HG02970 (cell line): ENCODE results near the gene MSANTD1.

ENCODE experiments used
- ATAC-seq: cut with Tn5 transposase; IDR thresholded peaks from one replicate; pipeline ENCODE4 v1.9.1; 2021; ENCODE audit warnings: mild to moderate bottlenecking, moderate library complexity, moderate number of reproducible peaks; ENCODE audit not compliant: unreplicated experiment, low FRiP score

Gene MSANTD1

GRCh38 chr4:3261411-3262207 is 12.7 kb downstream of the MSANTD1 start:
- ATAC-seq = no peak

GRCh38 chr4:3262208-3263052 is 13.5 kb downstream of the MSANTD1 start:
- ATAC-seq = no peak

DNA sequence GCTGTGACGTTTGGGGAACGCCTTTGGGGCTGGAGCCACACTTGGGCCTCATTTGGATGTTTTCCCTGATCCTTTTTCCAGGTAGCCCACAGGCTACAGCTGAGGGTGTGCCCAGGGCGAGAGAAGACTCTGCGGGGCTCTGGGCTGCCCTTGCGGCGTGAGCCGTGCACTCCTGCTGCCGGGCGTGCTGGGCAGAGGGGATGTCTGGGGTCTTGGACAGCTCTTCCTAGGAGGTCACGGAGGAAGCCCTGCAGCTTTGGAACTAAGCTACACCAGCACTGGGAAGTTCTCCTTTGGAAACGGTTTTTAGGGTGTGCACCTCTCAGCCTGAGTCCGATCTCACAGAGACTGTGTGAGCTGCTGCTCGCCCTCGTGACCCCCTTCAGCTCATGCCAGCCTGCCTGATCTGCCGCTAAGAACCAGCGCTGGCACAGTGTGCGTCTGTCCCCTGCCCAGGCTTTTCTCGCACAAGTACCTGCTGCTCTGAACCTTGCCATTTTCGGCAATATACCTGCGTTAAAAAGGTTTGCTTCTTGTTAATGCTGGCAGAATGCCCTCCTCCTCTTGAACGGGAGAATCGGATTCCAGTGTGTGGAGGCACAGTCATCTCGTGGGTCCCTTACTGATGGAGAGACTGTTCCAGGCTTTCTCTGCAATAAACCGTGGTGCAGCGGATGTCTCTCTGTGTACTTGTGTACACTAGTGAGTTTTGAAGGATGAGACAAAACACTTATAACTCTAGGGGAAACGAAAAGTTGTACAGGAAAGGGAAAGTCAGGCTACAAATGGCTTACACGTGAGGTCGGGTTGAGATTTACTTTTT is 14.3 kb downstream of the MSANTD1 start:
- no peak for ATAC-seq

- no peak for ATAC-seq
Measured at GRCh38 chr4:3263876-3264193, 14.9 kb downstream of the MSANTD1 start.

DNA sequence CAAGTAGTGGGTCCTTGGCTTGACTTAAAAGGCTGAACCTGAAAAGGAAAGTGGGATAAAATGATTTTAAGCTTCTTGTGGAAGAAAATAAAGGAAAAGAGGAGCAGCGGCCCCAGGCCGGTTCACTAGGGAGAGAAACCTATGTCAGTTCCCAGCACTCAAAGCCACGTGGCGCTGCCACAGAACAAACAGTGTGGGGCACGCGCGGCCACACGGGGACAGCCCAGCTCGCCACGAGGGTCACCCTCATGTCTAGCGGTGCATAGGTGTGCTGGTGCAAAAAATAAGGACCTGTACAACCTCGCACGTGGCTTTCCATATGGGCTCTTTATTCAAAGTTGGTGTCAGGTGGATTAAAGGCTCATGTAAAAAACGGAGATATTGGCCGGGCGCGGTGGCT is 17.1 kb downstream of the MSANTD1 start:
- no peak for ATAC-seq

DNA sequence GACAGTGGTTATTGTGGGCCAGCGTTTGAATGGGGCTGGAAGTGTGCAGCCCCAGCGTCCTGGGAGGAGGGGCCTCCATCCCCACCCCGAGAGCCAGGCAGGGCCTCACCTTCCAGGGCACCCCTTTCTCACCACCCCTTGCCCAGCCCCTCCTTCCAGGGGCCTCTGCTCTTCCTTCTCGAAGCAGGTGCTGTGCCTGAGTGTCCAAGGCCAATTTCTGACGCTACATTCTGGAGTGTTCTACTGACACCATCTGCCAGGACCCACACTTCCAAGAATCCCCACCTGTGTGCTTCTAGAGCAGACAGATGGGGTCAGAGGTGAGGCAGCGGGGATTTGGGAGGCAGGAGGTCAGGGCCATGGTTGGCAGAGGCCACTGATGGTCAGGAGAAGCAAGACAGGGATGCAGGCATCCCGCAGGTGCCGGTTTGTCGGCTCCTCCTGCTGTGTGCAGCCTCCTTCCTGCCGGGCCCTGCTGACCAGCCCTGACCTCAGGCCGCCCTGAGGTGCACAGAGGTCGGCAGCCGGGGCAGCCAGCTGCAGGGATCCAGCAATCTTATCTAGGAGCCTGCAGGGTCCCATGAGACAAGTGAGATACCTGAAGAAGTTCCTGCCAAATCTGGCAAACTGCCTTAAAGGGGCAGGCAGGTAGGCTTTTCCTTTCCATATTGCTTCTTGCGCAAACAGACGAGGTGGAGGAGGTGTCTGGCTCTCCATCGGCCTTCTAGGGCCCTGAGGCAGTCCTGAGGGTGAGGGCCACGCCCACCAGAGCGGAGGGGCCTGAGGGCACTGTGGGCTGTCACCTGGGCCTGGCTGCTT is 18.8 kb downstream of the MSANTD1 start:
- no peak for ATAC-seq

DNA sequence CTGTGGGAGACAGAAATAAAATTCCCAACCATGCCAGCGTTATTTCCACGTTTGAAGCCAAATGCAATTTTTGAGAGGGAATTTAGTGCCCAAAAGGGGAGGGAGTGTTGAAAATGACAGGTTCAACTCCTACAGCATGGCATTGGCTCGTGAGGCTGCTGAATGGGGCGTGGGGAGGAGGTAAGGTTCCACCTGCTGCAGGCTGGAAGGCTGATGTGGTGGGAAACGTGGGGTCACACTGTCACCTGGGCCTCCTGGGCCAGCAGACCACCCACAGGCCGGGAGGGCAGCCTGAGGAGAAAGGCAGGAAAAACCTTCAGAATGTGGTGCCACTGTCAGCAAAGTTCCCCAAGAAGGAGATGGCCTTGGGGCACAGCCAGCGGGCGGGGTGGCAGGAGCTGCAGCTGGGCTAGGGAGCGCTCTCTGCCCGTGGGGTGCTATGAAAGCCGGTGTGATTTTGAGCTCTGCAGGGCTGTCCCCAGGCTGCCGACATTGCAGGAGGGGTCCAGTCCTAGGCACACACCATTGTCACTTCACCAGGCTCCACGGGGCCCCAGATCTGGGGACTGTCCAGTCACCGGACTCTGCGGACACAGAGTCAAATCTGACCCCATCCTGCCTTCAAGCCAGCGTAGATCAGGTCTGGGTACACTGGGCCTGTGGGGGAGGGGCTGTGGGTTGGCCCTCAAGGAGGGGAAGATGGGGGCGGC is 19.6 kb downstream of the MSANTD1 start:
- ATAC-seq = no peak

- no peak for ATAC-seq
Measured at GRCh38 chr4:3269105-3269927, 20.4 kb downstream of the MSANTD1 start.

DNA sequence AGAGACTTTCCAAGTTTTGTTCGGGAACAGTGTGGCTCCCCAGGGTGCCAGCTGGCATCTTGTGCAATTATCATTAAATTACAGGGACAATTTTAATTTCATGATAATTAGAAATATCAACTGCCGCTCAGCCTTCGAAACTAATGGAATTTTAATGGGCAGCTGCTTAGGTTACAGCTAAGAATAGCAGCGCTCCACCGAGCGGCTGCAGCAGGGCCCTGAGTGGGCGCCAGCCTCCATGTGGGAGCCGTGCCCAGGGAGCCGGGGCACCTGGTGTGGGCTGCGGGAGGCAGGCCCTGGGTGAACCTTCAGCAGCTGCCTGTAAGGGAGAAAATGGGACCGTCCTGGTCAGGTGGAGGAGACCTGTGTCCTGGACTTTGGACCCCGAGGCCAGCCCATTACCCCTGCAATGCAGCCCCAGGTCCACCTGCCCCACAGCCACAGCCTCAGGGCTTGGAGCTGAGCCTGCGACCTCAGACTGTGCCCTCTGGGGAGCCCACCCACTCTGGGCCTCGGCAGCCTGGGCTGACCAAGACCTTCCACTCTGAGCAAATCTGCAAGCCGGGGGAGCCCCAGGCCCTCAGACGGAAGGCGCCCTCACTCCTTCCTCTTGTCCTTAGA is 21.1 kb downstream of the MSANTD1 start:
- no peak for ATAC-seq

DNA sequence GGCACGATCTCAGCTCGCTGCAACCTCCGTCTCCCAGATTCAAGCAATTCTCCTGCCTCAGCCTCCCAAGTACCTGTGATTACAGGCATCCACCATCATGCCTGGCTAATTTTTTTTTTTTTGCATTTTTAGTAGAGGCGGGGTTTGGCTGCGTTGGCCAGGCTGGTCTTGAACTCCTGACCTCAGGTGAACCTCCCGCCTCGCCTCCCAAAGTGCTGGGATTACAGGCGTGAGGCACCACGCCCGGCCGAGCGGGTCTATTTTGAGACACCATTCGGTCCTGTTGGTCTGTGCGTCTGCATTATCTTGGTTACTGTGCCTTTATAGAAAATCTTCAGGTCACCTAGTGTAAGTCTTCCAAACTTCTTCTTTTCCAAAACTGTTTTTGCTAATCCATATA is 22.2 kb downstream of the MSANTD1 start:
- ATAC-seq = no peak

DNA sequence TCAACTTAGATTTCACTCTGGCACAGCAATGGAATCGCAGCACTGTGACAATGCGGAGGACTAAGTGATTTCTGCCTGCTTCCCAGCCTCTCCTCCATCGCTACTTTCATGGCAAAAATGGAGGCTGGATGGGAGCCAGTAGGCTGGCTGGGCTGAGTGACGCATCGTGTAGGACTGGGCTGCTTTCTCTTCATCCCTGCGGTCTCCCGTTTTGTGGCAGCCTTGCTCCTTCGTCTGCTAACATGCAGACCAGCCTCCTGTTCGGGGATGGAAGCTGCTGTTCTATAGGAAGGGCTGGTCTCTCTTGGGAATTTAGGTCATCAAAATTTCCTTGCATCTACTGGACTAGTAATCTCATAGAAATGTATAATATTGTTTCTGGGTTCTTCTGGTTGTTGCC is 28.0 kb downstream of the MSANTD1 start:
- no peak for ATAC-seq

DNA sequence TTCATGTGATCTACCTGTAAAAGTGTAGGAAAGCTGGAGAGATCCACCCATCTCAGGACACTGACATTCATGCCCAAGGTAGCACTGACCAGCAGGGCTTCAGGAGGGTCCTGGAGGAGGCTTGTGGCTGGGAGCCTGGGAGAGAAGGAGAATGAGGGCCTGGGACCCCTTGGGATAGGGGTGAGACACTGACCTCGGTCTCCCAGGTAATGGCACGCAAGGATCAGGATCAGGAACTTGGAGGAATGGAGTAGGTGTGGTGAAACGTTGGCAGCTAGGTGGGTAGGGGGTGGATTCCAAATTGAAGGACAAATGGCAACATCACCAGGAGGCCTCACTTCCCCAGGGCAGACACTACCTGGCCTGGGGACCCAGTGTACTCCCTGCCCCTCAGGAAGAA is 31.5 kb downstream of the MSANTD1 start:
- no peak for ATAC-seq

DNA sequence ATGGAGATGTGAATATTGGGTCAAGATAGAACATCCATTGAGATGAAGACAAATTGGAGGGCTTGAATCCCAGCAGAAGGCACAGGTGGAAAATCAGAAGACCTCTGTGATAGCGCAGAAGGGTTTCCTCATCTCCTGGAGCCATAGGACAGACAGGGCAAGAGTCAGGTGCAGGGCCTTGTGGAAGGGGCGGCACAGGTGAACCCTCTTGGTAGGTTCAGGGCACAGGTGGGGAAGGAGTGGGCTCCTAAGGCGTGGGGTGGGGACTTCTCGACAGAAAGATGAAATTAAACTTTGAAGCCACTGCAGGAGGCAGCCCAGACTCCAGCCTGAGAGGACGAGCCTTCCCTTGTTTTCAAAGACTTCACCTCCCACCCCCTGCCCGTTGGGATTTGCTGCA is 34.5 kb downstream of the MSANTD1 start:
- ATAC-seq = no peak

- no peak for ATAC-seq
Measured at GRCh38 chr4:3283916-3284315, 35.0 kb downstream of the MSANTD1 start.

DNA sequence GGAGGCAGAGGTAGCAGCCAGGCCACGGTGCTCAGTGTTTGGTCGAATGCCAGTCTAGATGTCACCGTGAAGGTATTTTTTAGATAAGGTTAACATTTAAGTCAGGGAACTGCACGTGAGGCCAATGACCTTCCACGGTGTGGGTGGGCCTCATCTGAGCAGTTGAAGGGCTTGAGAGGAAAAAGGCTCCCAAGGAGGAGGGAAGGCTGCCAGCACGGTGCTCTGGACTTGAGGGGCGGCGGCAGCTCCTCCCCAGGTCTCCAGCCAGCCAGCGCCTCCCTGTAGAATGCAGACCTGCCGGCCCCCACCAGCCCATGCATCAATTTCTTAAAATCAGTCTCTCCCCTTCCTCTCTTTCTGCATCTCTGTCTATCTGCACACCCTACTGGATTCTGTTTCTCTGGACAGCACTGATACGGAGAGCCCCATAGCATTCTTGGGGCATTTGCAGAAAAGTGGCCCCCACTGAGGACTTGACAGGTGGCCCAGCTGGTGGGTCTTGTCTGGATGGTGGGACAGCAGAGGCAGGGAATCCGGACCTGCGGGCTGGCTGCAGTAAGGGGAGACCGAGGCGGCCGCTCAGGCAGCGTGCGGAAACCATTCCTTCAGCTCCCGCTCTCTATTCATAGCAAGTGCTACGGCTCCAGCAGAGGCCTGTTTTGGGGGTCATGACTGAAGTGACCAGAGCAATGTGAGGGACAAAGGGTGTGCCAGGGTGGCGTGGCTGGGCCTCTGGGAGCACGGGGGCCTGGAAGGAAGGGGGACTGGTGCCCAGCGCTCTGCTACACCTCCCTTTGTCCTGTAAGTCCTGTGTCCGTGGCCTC is 36.0 kb downstream of the MSANTD1 start:
- ATAC-seq = no peak

GRCh38 chr4:3285558-3286334 is 36.8 kb downstream of the MSANTD1 start:
- ATAC-seq = peak; percentile 69
